ENCODE data around the gene IL6R.
"Not testable (repeated sequence)": the region's sequence is repeated elsewhere in the genome, so short reads cannot be mapped to it uniquely, and the experiment has no call there.

Gene IL6R

DNA sequence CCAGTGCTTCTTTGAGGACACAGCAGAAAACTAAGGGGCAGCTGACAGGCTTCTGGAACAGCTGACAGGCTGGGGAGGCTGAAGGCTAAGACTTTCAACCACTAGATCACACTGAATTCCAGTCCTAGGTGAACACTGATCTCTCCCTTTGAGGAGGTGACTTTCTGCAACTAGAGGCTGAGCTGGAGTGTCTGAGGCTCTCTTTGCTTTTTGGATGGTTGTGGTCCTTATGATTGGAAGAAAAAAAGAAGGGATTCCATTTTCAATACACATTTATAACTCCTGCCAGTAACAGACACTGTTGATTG, 1.4 kb downstream of the IL6R start:
- no peak for DNase-seq

GRCh38 chr1:154406886-154407197, 1.7 kb downstream of the IL6R start:
- DNase-seq, result no peak

DNA sequence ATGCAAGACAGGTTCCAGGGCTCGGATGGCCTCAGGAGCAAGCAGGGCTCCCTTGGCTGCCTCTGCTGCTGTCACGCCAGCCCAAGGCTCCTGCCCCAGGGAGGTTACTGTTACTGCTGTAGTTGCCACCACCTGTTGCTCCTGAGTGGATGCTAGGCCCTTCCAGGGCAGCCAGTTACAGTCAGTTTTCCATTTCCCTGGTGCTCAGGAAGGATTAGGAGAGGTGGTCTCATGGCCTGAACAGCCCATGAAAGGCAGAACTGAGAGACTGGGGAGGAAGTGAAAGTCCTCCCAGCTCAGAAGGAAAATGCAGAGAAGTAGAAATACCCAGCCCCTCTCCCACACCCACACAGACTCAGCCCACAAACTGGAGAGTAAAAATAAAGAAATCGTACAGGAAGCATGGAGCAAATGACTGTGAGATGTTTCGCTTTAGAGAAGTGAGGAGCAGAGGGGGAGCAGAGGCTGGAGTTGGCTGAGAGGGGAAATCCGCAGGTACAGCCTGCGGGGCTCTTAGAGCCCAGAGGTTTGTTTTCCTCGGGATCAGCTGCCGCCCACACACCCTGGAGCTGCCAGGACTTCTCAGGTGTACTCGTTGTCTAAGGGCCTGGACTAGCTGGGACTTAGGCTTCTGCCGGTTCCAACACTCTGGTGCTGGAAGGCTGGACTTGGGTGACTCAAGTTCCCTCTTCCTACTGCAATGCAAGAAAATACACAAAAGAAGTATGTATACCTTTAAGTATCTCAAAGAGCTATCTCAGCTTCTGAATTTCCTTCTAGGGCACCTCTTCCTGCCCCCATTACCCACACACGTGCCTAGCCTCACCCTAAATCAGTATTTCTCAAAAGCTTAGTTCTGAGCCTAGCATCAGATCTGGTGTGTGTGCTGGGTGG, 2.3 kb downstream of the IL6R start:
- peak in 10 of 56 donors; percentile 17 to 55 (median 32) for DNase-seq

DNA sequence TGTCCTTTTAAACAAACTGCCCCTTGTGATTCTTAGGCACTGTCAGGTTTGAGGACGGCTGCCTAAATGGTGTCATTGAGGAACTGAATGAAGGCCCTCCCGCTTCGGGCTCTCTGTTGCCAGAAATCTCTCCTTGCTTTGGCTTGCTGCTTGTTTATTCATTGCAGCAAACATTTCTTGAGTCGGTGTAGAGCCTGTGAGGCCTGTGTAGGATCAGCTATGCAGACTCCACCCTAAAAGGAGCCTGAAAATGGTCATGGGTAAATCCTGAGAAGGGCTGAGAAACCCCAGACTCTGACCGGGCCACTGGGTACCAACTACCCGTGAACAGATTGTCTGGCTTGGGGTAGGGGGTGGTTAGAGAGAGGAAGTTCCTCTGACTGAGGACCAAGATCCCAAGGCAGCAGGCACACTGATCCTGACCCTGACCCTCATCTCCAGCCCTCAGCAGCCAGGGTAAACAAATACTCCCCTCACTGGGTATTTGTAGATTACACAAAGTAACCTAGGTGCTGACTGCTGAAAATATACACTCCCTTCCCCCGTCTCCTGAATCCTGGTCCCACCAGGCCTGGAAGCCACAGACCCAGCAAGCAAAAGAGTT, 3.1 kb downstream of the IL6R start:
- DNase-seq, result peak in 3 of 56 donors; percentile 23 to 37 (median 37)

DNA sequence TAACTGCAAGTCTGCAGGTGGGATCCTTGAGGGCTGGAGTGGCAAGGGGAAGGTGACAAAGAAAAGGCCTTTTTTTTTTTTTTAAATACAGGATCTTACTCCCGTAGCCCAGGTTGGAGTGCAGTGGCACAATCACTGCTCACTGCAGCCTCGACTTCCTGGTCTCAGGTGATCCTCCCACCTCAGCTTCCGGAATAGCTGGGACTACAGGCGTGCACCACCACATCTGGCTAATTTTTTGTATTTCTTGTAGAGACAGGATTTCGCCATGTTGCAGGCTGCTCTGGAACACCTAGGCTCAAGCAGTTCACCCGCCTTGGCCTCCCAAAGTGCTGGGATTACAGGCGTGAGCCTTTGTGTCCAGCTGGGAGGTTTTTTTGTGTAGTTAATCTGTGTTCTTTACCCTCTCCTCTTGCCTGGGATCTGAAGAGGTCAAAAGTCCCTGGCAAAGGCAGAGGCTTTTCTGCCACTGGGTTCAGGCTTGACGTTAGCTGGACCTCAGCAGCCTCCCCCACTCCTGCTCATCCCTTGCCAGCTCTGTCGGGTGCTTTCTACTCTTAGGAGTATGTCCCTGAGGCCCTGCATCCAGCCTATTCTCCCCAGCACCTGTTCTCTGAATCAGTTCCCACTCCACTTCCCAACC, 5.2 kb downstream of the IL6R start:
- DNase-seq, result no peak

- no peak for DNase-seq
Measured at GRCh38 chr1:154411525-154411924, 6.4 kb downstream of the IL6R start.

- no peak for DNase-seq
Measured at GRCh38 chr1:154413177-154413783, 8.1 kb downstream of the IL6R start.

DNA sequence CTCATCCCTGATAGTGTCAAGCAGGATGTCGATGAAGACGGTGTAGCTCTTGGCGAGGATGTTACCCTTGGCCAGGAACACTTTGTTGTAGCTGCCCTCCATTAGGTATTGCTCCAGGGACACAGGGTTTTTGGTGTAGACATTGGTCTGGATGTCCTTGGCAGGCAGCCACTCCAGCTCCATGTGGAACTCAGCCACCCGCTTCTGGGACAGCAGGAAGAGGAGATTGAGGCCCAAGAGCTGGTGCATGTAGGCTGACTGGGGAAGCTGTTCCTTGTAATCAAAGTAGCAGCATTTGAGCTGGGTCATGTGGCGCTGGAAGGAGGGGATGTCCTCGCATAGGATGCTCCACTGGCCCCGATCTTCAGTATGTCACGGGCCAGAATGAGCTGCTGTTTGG, 9.5 kb downstream of the IL6R start:
- peak in 2 of 56 donors; percentile 18 to 29 for DNase-seq

- DNase-seq, result no peak
Measured at GRCh38 chr1:154416471-154417337, 11.6 kb downstream of the IL6R start.

DNA sequence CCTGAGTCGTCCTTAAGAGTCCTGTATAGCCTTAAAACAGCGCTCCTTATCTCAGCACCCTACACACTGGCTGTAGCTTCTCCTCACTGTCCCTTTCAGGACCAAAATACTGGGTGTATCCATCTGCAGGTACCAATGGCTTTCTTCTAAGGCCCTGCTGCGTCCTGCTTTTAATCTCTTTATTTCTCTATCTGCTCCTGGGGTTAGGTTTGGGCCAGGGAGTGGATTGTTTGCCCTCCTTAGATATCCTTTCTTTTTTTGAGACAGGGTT, 12.1 kb downstream of the IL6R start:
- no peak for DNase-seq

- no peak for DNase-seq
Measured at GRCh38 chr1:154418062-154418921, 13.1 kb downstream of the IL6R start.

GRCh38 chr1:154418923-154419619, 13.9 kb downstream of the IL6R start:
- DNase-seq, result peak in 1 of 56 donors; percentile 17

GRCh38 chr1:154419620-154420571, 14.8 kb downstream of the IL6R start:
- DNase-seq, result peak in 49 of 56 donors; percentile 20 to 89 (median 63)

GRCh38 chr1:154420961-154421924, 16.1 kb downstream of the IL6R start:
- no peak for DNase-seq

GRCh38 chr1:154422049-154422448, 16.9 kb downstream of the IL6R start:
- not testable (repeated sequence) for DNase-seq

GRCh38 chr1:154422521-154422920, 17.4 kb downstream of the IL6R start:
- DNase-seq, result no peak

DNA sequence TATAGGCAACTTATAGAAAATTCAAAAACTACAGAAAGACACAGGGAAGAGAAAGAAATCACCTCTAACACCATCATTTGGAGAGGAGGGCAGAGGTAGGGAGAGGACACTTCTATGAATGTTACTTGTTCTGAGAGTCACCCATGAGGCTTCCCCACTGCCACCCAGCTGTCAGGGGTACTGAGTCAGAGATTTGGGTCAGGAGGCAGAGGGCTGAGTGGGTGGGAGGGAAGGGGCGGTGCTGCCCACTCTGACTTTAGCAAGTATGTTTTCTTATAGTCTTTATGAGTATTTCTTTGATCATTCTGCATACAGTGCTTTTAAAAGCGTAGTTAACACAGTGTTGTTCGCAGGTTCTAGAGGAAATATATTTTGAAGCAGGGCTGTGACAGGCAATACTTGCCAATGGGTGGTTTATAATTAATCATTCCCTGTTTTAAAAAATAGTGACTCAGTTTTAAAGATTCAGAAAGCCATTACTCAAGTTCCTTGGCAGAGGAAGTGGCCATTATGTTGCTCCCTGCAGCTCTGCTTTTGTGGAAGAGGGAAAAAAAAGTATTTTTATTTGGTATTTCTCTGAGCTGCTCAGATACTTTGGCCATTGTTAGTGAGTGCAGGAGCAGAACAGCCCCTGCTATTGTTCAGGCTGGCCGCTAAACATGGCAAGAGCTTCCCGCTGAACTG, 18.3 kb downstream of the IL6R start:
- DNase-seq, result peak in 21 of 56 donors; percentile 9 to 72 (median 44)

All from amygdala (tissue), 56 donors.